Stimulated activated CD8-positive, alpha-beta memory T cell treated with anti-CD3 and anti-CD28 coated beads, Interleukin-4, amount 100 ng/mL, for 48 hours (primary cell): Measurements from ENCODE around the gene ZFP92.

Source experiments
- DNase-seq: peaks from one replicate; pipeline ENCODE4 v3.0.0-alpha.2; 2020

ZFP92 gene

GRCh38 chrX:153457827-153458466 lies 46.7 kb downstream of the ZFP92 start:
- DNase-seq = no peak

GRCh38 chrX:153458476-153458875 lies 47.2 kb downstream of the ZFP92 start:
- no peak for DNase-seq

GRCh38 chrX:153459986-153460385 lies 48.7 kb downstream of the ZFP92 start:
- DNase-seq = no peak

- peak; percentile 59 for DNase-seq
Observed at GRCh38 chrX:153460826-153461225, 49.6 kb downstream of the ZFP92 start.
